Measurements from ENCODE around the gene FRMD5. TPM values are rescaled to one million over a fixed set of nuclear protein-coding genes. Genes with fewer than 3 reads are reported as not detected.

Gene FRMD5
- total RNA-seq, 1 experiment from 2014 or later = not detected

GRCh38 chr15:44084770-44085169 is 110.3 kb downstream of the FRMD5 start:
- Histone ChIP-seq H3K4me1 (ENCODE audit: low read length) (peaks cover 25% of the 10 kb centered on the region), H4K20me1 (ENCODE audit: insufficient read depth, low read depth, low read length) (no peaks in the 10 kb centered on the region), H3K36me3 (ENCODE audit: insufficient read depth, low read length) (no peaks in the 10 kb centered on the region), H3K27me3 (ENCODE audit: low read length) (no peaks in the 10 kb centered on the region; the same call in 1 of the 2 replicates), H3K9ac (ENCODE audit: low read length) (no peak overlapping the region), H3K27ac (ENCODE audit: low read length) (no peak overlapping the region), H3K4me2 (ENCODE audit: low read depth, low read length, poor library complexity, severe bottlenecking) (no peak overlapping the region), H2AFZ (ENCODE audit: low read length) (0 out of 2 replicates have a peak overlapping the region, but pooled peaks have one; percentile 15), H3K79me2 (ENCODE audit: low read length) (no peaks in the 10 kb centered on the region), H3K9me2 (replicated peaks; ENCODE audit: insufficient read depth, low read length) (no peaks in the 10 kb centered on the region; the same call in 1 of the 2 replicates), H3K9me3 (ENCODE audit: low read length) (no peaks in the 10 kb centered on the region), H3K4me3 (ENCODE audit: low read length) (no peak overlapping the region)
- DNase-seq = no peak

GRCh38 chr15:44084171-44084570 is 110.9 kb downstream of the FRMD5 start:
- H3K9me3 ChIP-seq (ENCODE audit: low read length) = no peaks in the 10 kb centered on the region
- no peak overlapping the region for H3K4me3 ChIP-seq (ENCODE audit: low read length)
- H3K27ac ChIP-seq (ENCODE audit: low read length) = no peak overlapping the region
- H3K4me1 ChIP-seq (ENCODE audit: low read length) = peaks cover 25% of the 10 kb centered on the region
- H4K20me1 ChIP-seq (ENCODE audit: insufficient read depth, low read depth, low read length) = no peaks in the 10 kb centered on the region
- peaks cover 2% of the 10 kb centered on the region; the same call in 1 of the 2 replicates for H3K27me3 ChIP-seq (ENCODE audit: low read length)
- no peak overlapping the region for H3K4me2 ChIP-seq (ENCODE audit: low read depth, low read length, poor library complexity, severe bottlenecking)
- no peaks in the 10 kb centered on the region for H3K79me2 ChIP-seq (ENCODE audit: low read length)
- H3K36me3 ChIP-seq (ENCODE audit: insufficient read depth, low read length) = no peaks in the 10 kb centered on the region
- H3K9me2 ChIP-seq (replicated peaks; ENCODE audit: insufficient read depth, low read length) = no peaks in the 10 kb centered on the region; the same call in 1 of the 2 replicates
- DNase-seq = no peak
- H3K9ac ChIP-seq (ENCODE audit: low read length) = no peak overlapping the region
- H2AFZ ChIP-seq (ENCODE audit: low read length) = no peak overlapping the region

GRCh38 chr15:44082558-44083157 is 112.4 kb downstream of the FRMD5 start:
- Histone ChIP-seq H2AFZ (ENCODE audit: low read length) (no peak overlapping the region), H3K27ac (ENCODE audit: low read length) (no peak overlapping the region), H3K9ac (ENCODE audit: low read length) (no peak overlapping the region), H3K4me1 (ENCODE audit: low read length) (peaks cover 25% of the 10 kb centered on the region), H4K20me1 (ENCODE audit: insufficient read depth, low read depth, low read length) (no peaks in the 10 kb centered on the region), H3K27me3 (ENCODE audit: low read length) (peaks cover 2% of the 10 kb centered on the region; the same call in 1 of the 2 replicates), H3K4me3 (ENCODE audit: low read length) (no peak overlapping the region), H3K79me2 (ENCODE audit: low read length) (no peaks in the 10 kb centered on the region), H3K36me3 (ENCODE audit: insufficient read depth, low read length) (no peaks in the 10 kb centered on the region), H3K9me2 (replicated peaks; ENCODE audit: insufficient read depth, low read length) (no peaks in the 10 kb centered on the region; the same call in 1 of the 2 replicates), H3K4me2 (ENCODE audit: low read depth, low read length, poor library complexity, severe bottlenecking) (peak overlapping the region; percentile 17), H3K9me3 (ENCODE audit: low read length) (no peaks in the 10 kb centered on the region)
- no peak for DNase-seq

- no peak for DNase-seq
- no peaks in the 10 kb centered on the region for H3K9me3 ChIP-seq (ENCODE audit: low read length)
- H3K27ac ChIP-seq (ENCODE audit: low read length) = no peak overlapping the region
- no peak overlapping the region for H3K4me3 ChIP-seq (ENCODE audit: low read length)
- H3K4me2 ChIP-seq (ENCODE audit: low read depth, low read length, poor library complexity, severe bottlenecking) = no peak overlapping the region
- no peaks in the 10 kb centered on the region for H4K20me1 ChIP-seq (ENCODE audit: insufficient read depth, low read depth, low read length)
- H3K9ac ChIP-seq (ENCODE audit: low read length) = no peak overlapping the region
- no peaks in the 10 kb centered on the region; the same call in 1 of the 2 replicates for H3K9me2 ChIP-seq (replicated peaks; ENCODE audit: insufficient read depth, low read length)
- H3K4me1 ChIP-seq (ENCODE audit: low read length) = peaks cover 25% of the 10 kb centered on the region
- no peaks in the 10 kb centered on the region for H3K79me2 ChIP-seq (ENCODE audit: low read length)
- peaks cover 2% of the 10 kb centered on the region; the same call in 1 of the 2 replicates for H3K27me3 ChIP-seq (ENCODE audit: low read length)
- H3K36me3 ChIP-seq (ENCODE audit: insufficient read depth, low read length) = no peaks in the 10 kb centered on the region
- H2AFZ ChIP-seq (ENCODE audit: low read length) = no peak overlapping the region
These were observed 113.8 kb downstream of the FRMD5 start for GRCh38 chr15:44081026-44082013.

GRCh38 chr15:44075535-44075934 is 119.5 kb downstream of the FRMD5 start:
- Histone ChIP-seq H3K9me3 (ENCODE audit: low read length) (no peaks in the 10 kb centered on the region), H3K36me3 (ENCODE audit: insufficient read depth, low read length) (no peaks in the 10 kb centered on the region), H3K27ac (ENCODE audit: low read length) (no peak overlapping the region), H2AFZ (ENCODE audit: low read length) (no peak overlapping the region), H3K4me3 (ENCODE audit: low read length) (no peak overlapping the region), H4K20me1 (ENCODE audit: insufficient read depth, low read depth, low read length) (no peaks in the 10 kb centered on the region), H3K4me2 (ENCODE audit: low read depth, low read length, poor library complexity, severe bottlenecking) (no peak overlapping the region), H3K79me2 (ENCODE audit: low read length) (no peaks in the 10 kb centered on the region), H3K4me1 (ENCODE audit: low read length) (no peaks in the 10 kb centered on the region), H3K27me3 (ENCODE audit: low read length) (0 out of 2 replicates have a peak, but pooled peaks cover 2% of the 10 kb centered on the region), H3K9ac (ENCODE audit: low read length) (no peak overlapping the region), H3K9me2 (replicated peaks; ENCODE audit: insufficient read depth, low read length) (no peaks in the 10 kb centered on the region)
- DNase-seq = no peak

- Histone ChIP-seq H2AFZ (ENCODE audit: low read length) (no peak overlapping the region), H3K4me3 (ENCODE audit: low read length) (no peak overlapping the region), H3K4me1 (ENCODE audit: low read length) (no peaks in the 10 kb centered on the region), H3K27ac (ENCODE audit: low read length) (no peak overlapping the region), H3K4me2 (ENCODE audit: low read depth, low read length, poor library complexity, severe bottlenecking) (no peak overlapping the region), H4K20me1 (ENCODE audit: insufficient read depth, low read depth, low read length) (no peaks in the 10 kb centered on the region), H3K27me3 (ENCODE audit: low read length) (no peaks in the 10 kb centered on the region), H3K9ac (ENCODE audit: low read length) (no peak overlapping the region), H3K79me2 (ENCODE audit: low read length) (no peaks in the 10 kb centered on the region), H3K9me2 (replicated peaks; ENCODE audit: insufficient read depth, low read length) (no peaks in the 10 kb centered on the region), H3K36me3 (ENCODE audit: insufficient read depth, low read length) (no peaks in the 10 kb centered on the region), H3K9me3 (ENCODE audit: low read length) (no peaks in the 10 kb centered on the region)
- no peak for DNase-seq
These were observed 125.6 kb downstream of the FRMD5 start for GRCh38 chr15:44069489-44069888.

- no peaks in the 10 kb centered on the region for H3K79me2 ChIP-seq (ENCODE audit: low read length)
- H2AFZ ChIP-seq (ENCODE audit: low read length) = no peak overlapping the region
- H4K20me1 ChIP-seq (ENCODE audit: insufficient read depth, low read depth, low read length) = no peaks in the 10 kb centered on the region
- H3K9ac ChIP-seq (ENCODE audit: low read length) = no peak overlapping the region
- no peak overlapping the region for H3K4me2 ChIP-seq (ENCODE audit: low read depth, low read length, poor library complexity, severe bottlenecking)
- DNase-seq = no peak
- H3K4me1 ChIP-seq (ENCODE audit: low read length) = no peaks in the 10 kb centered on the region
- H3K27me3 ChIP-seq (ENCODE audit: low read length) = no peaks in the 10 kb centered on the region
- no peak overlapping the region for H3K4me3 ChIP-seq (ENCODE audit: low read length)
- no peaks in the 10 kb centered on the region for H3K9me3 ChIP-seq (ENCODE audit: low read length)
- H3K27ac ChIP-seq (ENCODE audit: low read length) = no peak overlapping the region
- H3K9me2 ChIP-seq (replicated peaks; ENCODE audit: insufficient read depth, low read length) = no peaks in the 10 kb centered on the region
- H3K36me3 ChIP-seq (ENCODE audit: insufficient read depth, low read length) = no peaks in the 10 kb centered on the region
These were observed 126.7 kb downstream of the FRMD5 start for GRCh38 chr15:44068347-44068746.

GRCh38 chr15:44066211-44066827 is 128.8 kb downstream of the FRMD5 start:
- Histone ChIP-seq H3K9me3 (ENCODE audit: low read length) (no peaks in the 10 kb centered on the region), H3K27ac (ENCODE audit: low read length) (no peak overlapping the region), H3K27me3 (ENCODE audit: low read length) (no peaks in the 10 kb centered on the region), H3K4me3 (ENCODE audit: low read length) (no peak overlapping the region), H3K4me2 (ENCODE audit: low read depth, low read length, poor library complexity, severe bottlenecking) (no peak overlapping the region), H3K9me2 (replicated peaks; ENCODE audit: insufficient read depth, low read length) (no peaks in the 10 kb centered on the region), H3K9ac (ENCODE audit: low read length) (no peak overlapping the region), H3K4me1 (ENCODE audit: low read length) (no peaks in the 10 kb centered on the region), H3K36me3 (ENCODE audit: insufficient read depth, low read length) (no peaks in the 10 kb centered on the region), H3K79me2 (ENCODE audit: low read length) (no peaks in the 10 kb centered on the region), H2AFZ (ENCODE audit: low read length) (no peak overlapping the region), H4K20me1 (ENCODE audit: insufficient read depth, low read depth, low read length) (no peaks in the 10 kb centered on the region)
- peak; percentile 91 for DNase-seq

Measured in Karpas-422 (cell line).